Measurements from ENCODE around the gene ZNF385A.

DNA sequence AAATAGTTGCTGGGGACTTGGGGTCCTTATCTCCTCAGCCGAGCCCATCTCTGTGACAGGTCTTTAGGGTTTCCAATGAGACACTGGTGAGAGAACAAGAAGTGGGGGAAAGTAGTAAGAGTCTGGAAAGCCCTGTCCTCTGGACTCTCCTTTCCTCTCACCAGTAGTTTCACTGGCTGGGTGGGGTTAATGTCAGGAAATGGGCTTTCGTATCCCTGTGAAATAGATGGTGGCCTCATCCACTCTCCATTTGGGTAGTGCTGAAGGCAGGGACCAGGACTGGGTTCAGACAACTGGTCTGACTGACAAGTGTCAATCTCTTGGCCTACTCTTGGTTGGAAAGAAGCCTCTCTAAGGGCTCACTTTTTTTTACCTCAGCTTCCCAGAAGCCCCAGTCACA lies 7.5 kb downstream of the ZNF385A start:
- TF ChIP-seq POLR2A (IDR thresholded peaks at IDR 0.05; ENCODE audit: control extremely low read depth in 1 of 2, low read depth in 2 of 2, low read length in 2 of 2) (no peak), CBX5 (IDR thresholded peaks at IDR 0.05; ENCODE audit: low read depth, low read length) (no peak), TBP (IDR thresholded peaks at IDR 0.05; ENCODE audit: low read depth, low read length) (no peak), SP1 (IDR thresholded peaks at IDR 0.05; ENCODE audit: low read depth, low read length) (no peak), GTF2F1 (IDR thresholded peaks at IDR 0.05; ENCODE audit: borderline replicate concordance, low read depth, low read length) (no peak), CTCF (IDR thresholded peaks at IDR 0.05; ENCODE audit: control extremely low read depth in 1 of 3, insufficient read depth in 1 of 3, low read depth in 1 of 3, low read length in 3 of 3) (no peak), EP300 (IDR thresholded peaks at IDR 0.05; ENCODE audit: borderline replicate concordance in 1 of 2, low read depth in 2 of 2, low read length in 2 of 2) (no peak), SIN3A (conservative IDR thresholded peaks at IDR 0.05 in 1 of 2, IDR thresholded peaks at IDR 0.05 in 1 of 2; ENCODE audit: low read depth in 1 of 2, low read length in 2 of 2) (no peak), EGR1 (IDR thresholded peaks at IDR 0.05; ENCODE audit: borderline replicate concordance, low read depth, low read length) (no peak), RAD21 (IDR thresholded peaks at IDR 0.05 in 1 of 2, conservative IDR thresholded peaks at IDR 0.05 in 1 of 2; ENCODE audit: low read depth in 2 of 2, low read length in 2 of 2) (no peak), JUN (IDR thresholded peaks at IDR 0.05; ENCODE audit: low read depth, low read length) (no peak), MAFK (IDR thresholded peaks at IDR 0.05; ENCODE audit: low read depth, low read length) (no peak), CHD2 (IDR thresholded peaks at IDR 0.05; ENCODE audit: low read length) (no peak)
